GM18505 (cell line): ENCODE measurements around the gene LPIN3.

Experiments used
- ATAC-seq: cut with Tn5 transposase; IDR thresholded peaks from one replicate; pipeline ENCODE4 v1.9.1; 2021; ENCODE audit not compliant: unreplicated experiment
- POLR2A ChIP-seq: IDR thresholded peaks from 4 replicates; pipeline ENCODE4 v1.6.1; 2011; ENCODE audit warnings: borderline replicate concordance; ENCODE audit not compliant: insufficient read depth, insufficient read length; ENCODE audit errors: extremely low read depth

Gene LPIN3

DNA sequence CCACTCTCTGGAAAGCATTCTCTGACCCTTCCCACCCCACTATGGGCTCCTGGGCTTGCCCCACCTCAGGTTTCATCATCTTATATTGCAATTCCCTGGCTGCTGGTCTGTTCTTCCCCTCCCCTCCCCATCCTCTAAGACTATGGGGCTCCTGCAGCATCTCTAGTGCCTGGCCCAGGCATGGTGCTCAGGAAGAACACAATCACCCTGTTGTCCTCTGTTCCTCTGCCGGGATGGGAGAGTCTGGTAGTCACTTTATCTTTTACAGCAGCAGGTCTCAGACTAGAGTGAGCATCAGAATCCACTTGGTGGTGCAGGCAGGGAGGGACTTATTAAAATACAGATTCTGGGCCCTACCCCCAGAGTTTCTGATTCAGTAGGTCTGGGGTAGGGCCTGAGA is 5.0 kb upstream of the LPIN3 start:
- TF ChIP-seq POLR2A: no peak
- ATAC-seq: no peak

DNA sequence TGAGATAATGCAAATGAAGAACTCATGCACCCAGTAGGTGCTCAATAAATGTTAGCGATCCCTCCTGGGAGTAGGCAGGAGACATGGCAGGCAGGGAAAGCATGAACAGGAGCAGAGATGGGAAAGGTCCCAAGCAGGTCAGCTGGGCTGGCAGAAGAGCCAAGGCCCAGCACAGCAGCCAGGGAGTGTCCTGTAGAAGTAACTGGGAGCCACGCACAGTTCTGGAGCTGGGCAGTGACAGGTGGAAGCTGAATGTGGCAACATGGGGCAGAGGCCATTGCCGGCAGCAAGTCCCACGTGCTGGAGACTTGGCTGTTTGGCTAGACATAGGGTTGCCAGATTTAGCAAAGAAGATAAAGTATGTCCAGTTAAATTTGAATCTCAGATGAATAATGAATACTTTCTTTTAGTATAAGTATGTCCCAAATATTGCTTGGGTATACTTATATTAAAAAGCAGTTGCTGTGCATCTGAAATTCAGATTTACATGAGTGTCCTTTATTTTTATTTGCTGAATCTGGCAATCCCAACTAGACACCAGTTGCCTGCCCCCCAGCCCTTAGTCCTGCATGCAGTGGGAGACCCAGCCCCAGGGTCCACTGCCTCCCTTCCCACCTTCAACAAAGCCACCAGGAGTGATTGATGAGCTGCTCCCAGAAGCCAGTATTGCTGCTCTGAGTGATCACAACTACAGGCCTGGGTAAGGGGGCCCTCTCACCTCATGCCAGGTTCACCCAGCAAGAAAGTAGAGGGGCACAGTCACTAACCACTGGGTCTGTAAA is 3.7 kb upstream of the LPIN3 start:
- no peak for ATAC-seq
- no peak for TF ChIP-seq POLR2A

DNA sequence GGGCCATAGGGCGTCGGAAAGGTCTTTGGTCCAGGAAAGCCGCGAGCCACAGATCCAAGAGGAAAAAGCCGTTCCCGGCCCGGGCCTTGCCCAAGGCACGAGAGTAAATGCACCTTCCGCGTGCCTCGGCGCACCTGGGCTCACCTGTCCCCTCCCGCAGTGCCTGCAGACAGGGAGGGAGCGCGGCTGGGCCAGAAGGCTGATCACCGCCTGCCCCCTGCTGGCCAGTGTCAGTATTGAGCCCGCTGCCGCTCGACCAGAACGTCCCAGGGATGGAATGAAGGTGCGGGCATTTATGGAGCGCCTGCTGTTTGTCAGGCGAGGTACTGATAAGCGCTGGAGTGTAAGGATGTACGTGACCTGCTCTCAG is 679 bp upstream of the LPIN3 start:
- no peak for TF ChIP-seq POLR2A
- ATAC-seq: peak; percentile 73

DNA sequence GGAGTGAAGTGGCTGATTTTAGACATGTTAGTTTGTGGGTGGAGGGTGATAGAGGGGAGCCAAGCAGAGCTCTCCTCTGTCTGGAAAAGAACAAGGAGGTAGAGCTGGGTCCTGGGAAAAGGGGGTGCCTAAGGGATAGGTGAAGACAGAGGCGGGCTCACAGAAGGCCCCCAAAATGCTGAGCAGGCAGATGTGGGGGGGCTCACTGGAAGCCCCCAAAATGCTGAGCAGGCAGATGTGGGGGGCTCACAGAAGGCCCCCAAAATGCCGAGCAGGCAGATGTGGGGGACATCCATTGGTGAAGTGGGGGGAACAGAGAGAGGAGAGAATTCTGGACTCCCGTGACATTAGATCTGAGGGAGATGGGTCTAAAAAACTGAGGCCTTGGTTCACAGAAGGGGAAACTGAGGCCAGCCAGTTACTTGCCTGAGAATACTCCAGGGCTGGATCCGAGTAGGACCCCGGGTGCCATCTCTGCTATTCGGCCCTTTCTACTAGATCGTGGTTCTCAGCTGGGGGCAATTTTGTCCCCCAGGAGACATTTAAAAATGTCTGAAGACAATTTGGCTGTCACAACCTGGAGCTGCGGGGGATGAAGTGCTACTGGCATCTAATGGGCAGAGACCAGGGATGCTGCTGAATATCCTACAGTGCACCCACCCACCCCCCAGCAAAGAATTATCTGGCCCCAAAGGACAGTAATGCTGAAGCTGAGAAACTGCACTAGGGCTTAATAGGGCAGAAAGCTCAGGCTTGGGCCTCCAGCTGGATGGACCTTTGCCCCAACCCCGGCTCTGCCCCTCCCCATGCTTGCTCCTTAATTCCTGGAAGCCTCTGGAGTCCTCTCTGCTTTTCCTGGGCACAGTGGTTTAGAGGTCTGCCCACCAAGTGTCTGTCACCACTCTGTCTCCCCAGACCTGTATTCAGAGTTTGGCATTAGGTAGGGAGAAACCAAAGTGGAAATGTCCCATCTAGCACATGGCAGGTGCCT is 2.1 kb downstream of the LPIN3 start:
- ATAC-seq: no peak

DNA sequence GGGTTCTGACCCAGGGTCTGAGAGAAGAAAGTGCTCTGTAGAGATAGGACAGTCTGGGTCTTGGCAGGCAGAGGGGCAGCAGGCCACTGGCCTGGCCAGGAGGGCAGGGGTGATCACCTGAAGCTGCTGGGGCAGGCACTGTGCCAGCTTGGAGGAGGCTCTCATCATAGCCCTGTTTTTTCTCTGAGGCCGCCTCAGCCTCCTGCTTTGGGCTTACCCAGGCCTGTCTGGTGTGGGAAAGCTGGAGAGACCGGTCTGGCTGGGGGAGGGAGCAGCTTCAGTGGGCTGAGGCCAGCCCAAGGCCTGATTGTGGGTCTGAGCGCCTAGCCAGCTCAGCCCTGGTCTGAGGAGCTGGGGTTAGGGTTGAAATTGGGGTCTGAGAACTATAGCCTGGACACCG is 3.9 kb downstream of the LPIN3 start:
- no peak for TF ChIP-seq POLR2A
- no peak for ATAC-seq

More for the DNA sequence above, 2.1 kb downstream of the LPIN3 start:
- no peak for TF ChIP-seq POLR2A

DNA sequence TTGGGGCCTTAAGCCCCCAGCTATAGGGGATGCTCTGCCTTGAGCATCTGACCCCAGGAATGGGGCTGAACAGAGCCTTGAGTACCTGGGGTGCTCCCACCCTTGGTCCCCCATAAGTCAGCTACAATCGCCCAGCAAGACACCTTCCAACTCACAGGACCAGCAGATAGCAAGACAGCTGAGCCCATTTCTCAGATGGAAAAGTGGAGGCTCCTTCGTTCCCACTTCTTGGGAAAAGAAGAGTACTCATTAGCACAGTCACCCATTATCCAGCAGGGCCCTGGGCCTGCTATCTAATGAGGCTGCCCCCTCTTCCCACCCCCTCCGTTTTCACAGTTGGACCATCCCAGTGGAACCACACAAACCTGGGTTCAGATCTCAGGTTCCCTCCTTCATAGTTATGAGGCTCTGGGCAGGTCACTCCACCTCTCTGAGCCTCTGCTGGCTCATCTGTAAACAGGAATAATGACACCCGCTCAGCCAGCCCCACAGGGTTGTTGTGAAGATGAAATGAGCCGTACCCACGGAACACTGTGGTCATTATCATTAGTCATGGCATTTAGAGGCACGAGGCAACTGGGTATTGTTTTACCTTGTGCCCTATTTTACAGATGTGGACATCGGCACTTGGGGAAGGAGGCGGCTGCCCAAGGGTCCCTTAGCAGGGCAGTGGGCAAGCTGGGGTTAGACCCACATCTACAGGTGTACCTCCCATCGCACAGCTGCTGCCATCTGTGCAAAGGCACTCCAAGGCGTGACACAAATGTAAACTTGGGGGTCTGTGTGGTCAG is 4.5 kb downstream of the LPIN3 start:
- no peak for TF ChIP-seq POLR2A

DNA sequence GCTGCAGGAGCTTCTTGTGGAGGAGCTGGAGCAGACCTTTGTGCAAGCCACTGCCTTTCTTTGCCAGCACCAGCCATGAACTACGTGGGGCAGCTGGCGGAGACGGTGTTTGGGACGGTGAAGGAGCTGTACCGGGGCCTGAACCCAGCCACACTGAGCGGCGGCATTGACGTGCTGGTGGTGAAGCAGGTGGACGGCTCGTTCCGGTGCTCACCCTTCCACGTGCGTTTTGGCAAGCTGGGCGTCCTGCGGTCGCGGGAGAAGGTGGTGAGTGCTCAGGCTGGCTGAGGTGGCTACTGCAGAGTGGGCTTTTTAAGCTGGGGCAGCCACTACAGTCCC is 5.1 kb downstream of the LPIN3 start:
- no peak for TF ChIP-seq POLR2A
- ATAC-seq: no peak

More for the DNA sequence above, 4.5 kb downstream of the LPIN3 start:
- ATAC-seq: no peak

DNA sequence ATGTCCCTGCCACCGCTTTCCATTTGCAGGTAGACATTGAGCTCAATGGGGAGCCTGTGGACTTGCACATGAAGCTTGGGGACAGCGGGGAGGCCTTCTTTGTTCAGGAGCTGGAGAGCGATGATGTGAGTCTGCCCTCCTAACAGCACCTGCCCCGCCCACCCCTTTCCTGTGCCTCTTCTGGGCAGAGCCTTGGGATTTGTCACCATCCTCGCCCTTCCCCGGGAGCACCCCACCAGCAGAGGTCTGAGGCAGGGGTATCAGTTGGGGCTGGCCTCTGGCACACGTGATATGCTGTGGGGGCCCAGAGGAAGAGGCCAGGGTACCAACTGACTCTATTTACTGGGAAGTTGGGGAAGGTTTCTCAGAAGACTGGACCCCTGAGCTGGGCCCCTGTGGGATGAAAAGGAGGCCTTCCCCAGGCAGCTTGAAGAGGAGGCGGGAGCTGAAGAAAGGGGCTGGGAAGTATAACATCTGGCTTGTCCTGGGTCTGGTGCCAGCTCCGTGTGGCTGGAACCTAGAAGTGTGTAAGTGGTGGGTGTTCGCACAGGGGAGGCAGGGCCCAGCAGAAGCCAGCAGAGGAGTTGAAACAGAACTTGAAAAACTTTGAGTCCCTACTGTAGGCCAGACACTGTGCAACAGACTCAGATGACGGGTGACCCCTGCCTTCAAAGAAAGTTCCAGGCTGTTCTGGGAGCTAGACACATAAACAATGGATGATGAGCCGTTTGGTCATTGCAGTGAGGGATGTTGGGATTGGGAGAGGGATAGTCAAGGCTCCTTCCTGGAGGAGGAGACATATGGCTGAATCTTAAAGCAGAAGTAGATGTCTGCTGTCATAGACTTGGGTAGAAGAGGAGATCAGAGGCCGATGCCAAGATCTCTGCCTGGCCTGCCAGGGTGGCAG is 7.2 kb downstream of the LPIN3 start:
- ATAC-seq: no peak
- TF ChIP-seq POLR2A: no peak

DNA sequence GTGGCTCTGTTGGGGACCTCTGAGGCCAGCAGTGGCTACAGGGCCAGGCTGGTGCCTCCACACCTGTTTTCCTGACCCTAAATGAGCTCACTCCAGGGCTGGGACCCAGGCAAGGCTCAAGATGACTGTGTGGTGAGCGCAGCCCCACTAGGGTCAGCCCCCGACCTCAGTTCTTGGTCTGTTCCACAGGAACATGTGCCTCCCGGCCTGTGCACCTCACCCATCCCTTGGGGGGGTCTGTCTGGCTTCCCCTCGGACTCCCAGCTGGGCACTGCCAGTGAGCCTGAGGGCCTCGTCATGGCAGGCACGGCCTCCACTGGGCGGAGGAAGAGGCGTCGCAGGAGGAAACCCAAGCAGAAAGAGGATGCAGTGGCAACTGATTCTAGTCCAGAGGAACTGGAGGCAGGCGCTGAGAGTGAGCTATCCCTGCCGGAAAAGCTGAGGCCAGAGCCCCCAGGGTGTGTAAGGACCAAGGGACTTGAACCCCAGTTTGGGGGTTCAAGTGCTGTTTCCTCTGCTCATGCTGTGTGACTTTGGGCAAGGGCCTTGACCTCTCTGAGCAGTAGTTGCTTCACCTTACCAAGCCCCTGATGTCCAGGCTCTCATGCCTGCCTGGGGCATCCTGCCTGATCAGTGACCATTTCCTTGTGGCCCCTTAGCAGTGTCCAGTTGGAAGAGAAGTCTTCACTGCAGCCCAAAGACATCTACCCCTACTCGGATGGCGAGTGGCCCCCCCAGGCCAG is 8.0 kb downstream of the LPIN3 start:
- no peak for TF ChIP-seq POLR2A
- no peak for ATAC-seq

DNA sequence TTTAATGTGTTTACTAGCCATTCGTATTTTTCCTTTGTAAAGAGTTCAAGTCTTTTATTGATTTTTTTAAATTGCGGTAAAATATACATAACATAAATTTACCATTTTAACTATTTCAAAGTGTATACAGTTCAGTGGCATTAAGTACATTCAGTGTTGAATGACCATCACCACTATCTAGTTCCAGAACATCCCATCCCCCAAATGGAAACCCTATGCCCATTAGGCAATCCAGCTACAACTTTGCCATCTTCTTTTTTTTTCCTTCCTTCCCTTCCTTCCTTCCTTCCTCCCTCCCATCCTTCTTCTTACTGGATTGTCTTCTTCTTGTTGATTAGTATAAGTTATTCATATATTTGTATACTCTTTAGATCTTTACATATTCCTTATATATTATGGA is 8.6 kb downstream of the LPIN3 start:
- ATAC-seq: no peak
- no peak for TF ChIP-seq POLR2A

DNA sequence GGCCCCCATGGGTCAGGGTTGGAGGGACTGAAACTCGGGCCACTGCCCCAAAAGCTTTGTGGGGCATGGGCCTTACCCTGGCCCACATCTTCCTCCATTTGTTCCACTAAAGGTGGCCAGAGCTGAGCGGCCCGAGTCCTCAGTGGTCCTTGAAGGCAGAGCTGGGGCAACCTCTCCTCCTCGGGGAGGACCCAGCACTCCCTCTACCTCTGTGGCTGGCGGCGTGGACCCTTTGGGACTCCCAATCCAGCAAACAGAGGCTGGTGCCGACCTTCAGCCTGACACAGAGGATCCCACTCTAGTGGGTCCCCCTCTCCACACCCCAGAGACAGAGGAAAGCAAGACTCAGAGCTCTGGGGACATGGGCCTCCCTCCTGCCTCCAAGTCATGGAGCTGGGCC is 9.3 kb downstream of the LPIN3 start:
- no peak for ATAC-seq
- no peak for TF ChIP-seq POLR2A
